Smooth muscle cell (in vitro differentiated cells): ENCODE measurements around the gene NIF3L1. TPM values are rescaled to one million over a fixed set of nuclear protein-coding genes. Genes with fewer than 3 reads are reported as not detected.

Experiments used
- DNase-seq: peaks from one replicate; lab custom pipeline; 2025; ENCODE audit not compliant: unreplicated experiment; lab: John Stamatoyannopoulos, UW
- H2AFZ ChIP-seq: fragments of 200-600 bp; sonication (generic); 2 replicates; pipeline ENCODE4 v1.6.0; 2016; ENCODE audit warnings: antibody characterized with exemption, low read depth, mild to moderate bottlenecking
- H3F3A ChIP-seq: fragments of 200-600 bp; sonication (generic); 2 replicates; pipeline ENCODE4 v1.6.0; 2017; ENCODE audit warnings: antibody characterized with exemption, low read depth
- H3K27ac ChIP-seq: fragments of 200-600 bp; sonication (generic); 2 replicates; pipeline ENCODE4 v1.5.1; 2016; ENCODE audit warnings: low read depth, mild to moderate bottlenecking
- H3K27me3 ChIP-seq: fragments of 200-600 bp; sonication (generic); 2 replicates; pipeline ENCODE4 v1.6.1; 2016; ENCODE audit warnings: low read depth, mild to moderate bottlenecking
- H3K36me3 ChIP-seq: fragments of 200-600 bp; sonication (generic); 2 replicates; pipeline ENCODE4 v1.5.1; 2016; ENCODE audit warnings: low read depth
- H3K4me1 ChIP-seq: fragments of 200-600 bp; sonication (generic); 2 replicates; pipeline ENCODE4 v1.5.1; 2016; ENCODE audit warnings: low read depth
- H3K4me2 ChIP-seq: fragments of 200-600 bp; sonication (generic); 2 replicates; pipeline ENCODE4 v1.6.0; 2016; ENCODE audit warnings: mild to moderate bottlenecking
- H3K4me3 ChIP-seq: fragments of 200-600 bp; sonication (generic); 2 replicates; pipeline ENCODE4 v1.5.1; 2016; ENCODE audit warnings: mild to moderate bottlenecking
- H3K79me2 ChIP-seq: fragments of 200-600 bp; sonication (generic); 2 replicates; pipeline ENCODE4 v1.6.0; 2016; ENCODE audit warnings: low read depth, mild to moderate bottlenecking
- H3K9ac ChIP-seq: fragments of 200-600 bp; sonication (generic); 2 replicates; pipeline ENCODE4 v1.6.0; 2016; ENCODE audit warnings: low read depth
- H3K9me3 ChIP-seq: fragments of 200-600 bp; sonication (generic); replicated peaks from 2 replicates; pipeline ENCODE4 v1.5.1; 2016; ENCODE audit warnings: low read depth
- H4K20me1 ChIP-seq: fragments of 200-600 bp; sonication (generic); 2 replicates; pipeline ENCODE4 v1.6.0; 2016; ENCODE audit warnings: low read depth
- CTCF ChIP-seq: fragments of 200-600 bp; sonication (generic); IDR thresholded peaks from 2 replicates; pipeline ENCODE4 v1.5.1; 2017; ENCODE audit warnings: borderline replicate concordance, mild to moderate bottlenecking, antibody characterized with exemption; ENCODE audit not compliant: insufficient read depth, poor library complexity, severe bottlenecking
- WGBS: methylation state at CpG from one replicate; pipeline ENCODE4 v1.1.7; 2016; ENCODE audit warnings: low lambda C conversion rate; 5-methylcytosine and 5-hydroxymethylcytosine counted together
- polyA plus RNA-seq: library from polyadenylated mRNA; unstranded; fragments of >200 nt; fragmentation: Nextera tagmentation; extraction: Ambion mirVana; gene quantifications from 2 replicates; pipeline ENCODE4 v1.2.1, GENCODE V29; 2016
- small RNA-seq: library from RNA; depleted of rRNA; stranded (forward); fragments of <200 nt; gene quantifications from one replicate; pipeline ENCODE3, GENCODE V24; 2014
- total RNA-seq: library from RNA; depleted of rRNA; stranded (reverse); fragments of >200 nt; gene quantifications from 2 replicates; pipeline ENCODE4 v1.2.3, GENCODE V29; 2014

Gene NIF3L1
- total and polyA plus RNA-seq, 2 experiments from 2014 or later, result 22.3 to 39.7 TPM

- no peak for DNase-seq
- Histone ChIP-seq H4K20me1 (no peaks in the 10 kb centered on the region), H3K36me3 (peaks cover 2% of the 10 kb centered on the region), H3K4me1 (no peaks in the 10 kb centered on the region), H3K4me3 (no peak overlapping the region), H3K9me3 (no peaks in the 10 kb centered on the region), H3K79me2 (no peaks in the 10 kb centered on the region), H3K27me3 (no peaks in the 10 kb centered on the region), H3K27ac (peak overlapping the region; percentile 94), H3K4me2 (peak overlapping the region; percentile 15), H2AFZ (no peak overlapping the region), H3K9ac (peak overlapping the region; percentile 25), H3F3A (no peaks in the 10 kb centered on the region)
- TF ChIP-seq CTCF, result no peak
- WGBS, result 60% methylated on average over 12 of the region's 12 CpGs
These were observed 55.6 kb downstream of the NIF3L1 start for GRCh38 chr2:200944467-200945394.

GRCh38 chr2:200945395-200945729 lies 56.2 kb downstream of the NIF3L1 start:
- Histone ChIP-seq H3K9me3 (no peaks in the 10 kb centered on the region), H4K20me1 (no peaks in the 10 kb centered on the region), H3K27ac (peak overlapping the region; percentile 94), H3K36me3 (peaks cover 2% of the 10 kb centered on the region), H3K27me3 (no peaks in the 10 kb centered on the region), H2AFZ (no peak overlapping the region), H3K79me2 (no peaks in the 10 kb centered on the region), H3F3A (no peaks in the 10 kb centered on the region), H3K4me1 (no peaks in the 10 kb centered on the region), H3K4me3 (no peak overlapping the region), H3K9ac (peak overlapping the region; percentile 25), H3K4me2 (peak overlapping the region; percentile 15)
- no peak for TF ChIP-seq CTCF
- no peak for DNase-seq
- WGBS, result 94% methylated on average over 4 of the region's 4 CpGs

- Histone ChIP-seq H3K79me2 (no peaks in the 10 kb centered on the region), H3K4me3 (no peak overlapping the region), H3K27me3 (no peaks in the 10 kb centered on the region), H3K36me3 (peaks cover 8% of the 10 kb centered on the region), H3K4me1 (no peaks in the 10 kb centered on the region), H3K27ac (no peak overlapping the region), H3K4me2 (no peak overlapping the region), H3K9me3 (no peaks in the 10 kb centered on the region), H2AFZ (no peak overlapping the region), H4K20me1 (no peaks in the 10 kb centered on the region), H3K9ac (no peak overlapping the region), H3F3A (no peaks in the 10 kb centered on the region)
- DNase-seq, result no peak
- TF ChIP-seq CTCF, result no peak
- WGBS, result 85% methylated on average over 3 of the region's 3 CpGs
These were observed 61.2 kb downstream of the NIF3L1 start for GRCh38 chr2:200950378-200950777.

Small RNAs within 50 kb of the gene (small RNA-seq; reads per million reads assigned to genes)
- gene RF00019 (not detected), gene RNA5SP115 (not detected), gene RNU6-312P (not detected), gene RNU6-762P (not detected)

Other genes with a start within 250 kb of the NIF3L1 start
- 364 and 398 TPM in 2 replicates for gene BZW1, start 77.5 kb upstream of the NIF3L1 start, total RNA-seq
- 203 and 212 TPM in 2 replicates for gene BZW1, start 77.5 kb upstream of the NIF3L1 start, polyA plus RNA-seq
- gene CLK1, start 24.7 kb upstream of the NIF3L1 start, total RNA-seq, result 87.8 and 106 TPM in 2 replicates
- gene CLK1, start 24.7 kb upstream of the NIF3L1 start, polyA plus RNA-seq, result 25.7 and 32.4 TPM in 2 replicates
- 62.8 and 70.1 TPM in 2 replicates for gene PPIL3, start 294 bp upstream of the NIF3L1 start, total RNA-seq
- gene PPIL3, start 294 bp upstream of the NIF3L1 start, polyA plus RNA-seq, result 42.5 and 44.2 TPM in 2 replicates
- gene ORC2, start 74.3 kb downstream of the NIF3L1 start, total RNA-seq, result 11.5 and 16.0 TPM in 2 replicates
- gene ORC2, start 74.3 kb downstream of the NIF3L1 start, polyA plus RNA-seq, result 7.1 and 8.3 TPM in 2 replicates
- 15.1 and 17.9 TPM in 2 replicates for gene HYCC2, start 182.3 kb downstream of the NIF3L1 start, total RNA-seq
- gene HYCC2, start 182.3 kb downstream of the NIF3L1 start, polyA plus RNA-seq, result 3.6 and 6.3 TPM in 2 replicates
- 88.6 and 89.0 TPM in 2 replicates for gene NDUFB3, start 182.6 kb downstream of the NIF3L1 start, total RNA-seq
- gene NDUFB3, start 182.6 kb downstream of the NIF3L1 start, polyA plus RNA-seq, result 201 and 216 TPM in 2 replicates
- 27.1 and 42.5 TPM in 2 replicates for gene CFLAR, start 226.8 kb downstream of the NIF3L1 start, total RNA-seq
- 16.0 and 24.0 TPM in 2 replicates for gene CFLAR, start 226.8 kb downstream of the NIF3L1 start, polyA plus RNA-seq